Heart left ventricle (tissue), 16 donors: ENCODE data around the gene MYO1B. TPM values are rescaled to one million over a fixed set of nuclear protein-coding genes. Genes with fewer than 3 reads are reported as not detected.

Experiments
- ATAC-seq, 4 donors: fragments of 200-7000 bp; cut with Tn5 transposase; one replicate each; pipeline ENCODE4 v1.9.1; 2020 to 2022; ENCODE audit warnings: moderate library complexity in 4 of 4, mild to moderate bottlenecking in 3 of 4, moderate number of reproducible peaks in 1 of 4
- DNase-seq, 5 donors: peaks; one replicate each; pipeline ENCODE4 v3.0.0-alpha.2; 2020
- H3K27ac ChIP-seq, 12 donors: fragments of 200-600 bp; sonication (generic) in 4 of 12; one replicate each; pipeline versions ENCODE4 v1.5.0 to v1.8.0; 2016 to 2022; ENCODE audit warnings: mild to moderate bottlenecking in 2 of 12
- H3K27me3 ChIP-seq, 9 donors: fragments of 200-600 bp; sonication (generic) in 2 of 9; one replicate each; pipeline versions ENCODE4 v1.5.1 to v1.8.0; 2016 to 2022; ENCODE audit warnings: mild to moderate bottlenecking in 3 of 9
- H3K36me3 ChIP-seq, 9 donors: fragments of 200-600 bp; sonication (generic) in 2 of 9; one replicate each; pipeline versions ENCODE4 v1.5.0 to v1.8.0; 2018 to 2022; ENCODE audit warnings: mild to moderate bottlenecking in 2 of 9
- H3K4me1 ChIP-seq, 12 donors: fragments of 200-600 bp; sonication (generic) in 4 of 12; one replicate each; pipeline versions ENCODE4 v1.5.0 to v1.8.0; 2016 to 2022; ENCODE audit warnings: mild to moderate bottlenecking in 3 of 12
- H3K4me3 ChIP-seq, 12 donors: fragments of 200-600 bp; sonication (generic) in 4 of 12; one replicate each; pipeline versions ENCODE4 v1.5.0 to v1.8.0; 2017 to 2022; ENCODE audit warnings: mild to moderate bottlenecking in 9 of 12, moderate library complexity in 4 of 12
- H3K9me3 ChIP-seq, 12 donors: fragments of 200-600 bp; sonication (generic) in 4 of 12; one replicate each; pipeline versions ENCODE4 v1.5.0 to v1.8.0; 2016 to 2022; ENCODE audit warnings: mild to moderate bottlenecking in 1 of 12
- POLR2A ChIP-seq, 2 donors: fragments of 450-650 bp; IDR thresholded peaks; one replicate each; pipeline ENCODE4 v1.6.1; 2017; ENCODE audit warnings: antibody characterized with exemption in 2 of 2, mild to moderate bottlenecking in 2 of 2, moderate library complexity in 2 of 2
- WGBS, 4 donors: extraction: QIAGEN DNeasy Blood & Tissue Kit in 2 of 4; methylation state at CpG; one replicate each; pipeline versions ENCODE4 v1.1.5 to v1.1.7; 2013 to 2018; 5-methylcytosine and 5-hydroxymethylcytosine counted together
- intact Hi-C, 10 donors: fragments of 100-400 bp; cut with DNase I; formaldehyde crosslinking; loops; one replicate each; pipeline versions ENCODE4 v1.11.1 to v1.14.2; 2022
- polyA plus RNA-seq, 2 donors: library from polyadenylated mRNA; stranded (reverse); fragments of 200-250 nt; gene quantifications; one replicate each; pipeline ENCODE4 v1.2.3, GENCODE V29; 2013
- total RNA-seq, 9 donors: library from RNA; depleted of rRNA in 2 of 9; stranded (reverse); fragments of >200 nt in 2 of 9; fragmentation: NEBNext Ultra II Directional in 3 of 9; extraction: Animal tissue kit (Norgen Biotek cat#: 25700) in 3 of 9; gene quantifications; one replicate each; pipeline versions ENCODE4 v1.1.0 to v1.2.4, GENCODE V29; 2016 to 2023
- TF ChIP-seq, protein P1 (sequence below), 12 donors: fragments of 200-600 bp; sonication (generic) in 4 of 12; IDR thresholded peaks; one replicate each; pipeline versions ENCODE4 v1.5.0 to v1.8.0; 2018 to 2022; ENCODE audit warnings: antibody characterized with exemption in 12 of 12, mild to moderate bottlenecking in 5 of 12
- donor health status: ischemic (EF 13 %, LVEDD 7.1; RV severe dilation, severe dysfunction).
- donor health status: healthy with polysubstance abuse.
- donor health status: DM: no; HTN: yes; CAD: no.
- donor health status: DM: no; HTN: no; CAD: no.
- donor health status: ischemic (EF 25% LVEDD 6.9; RV normal size, moderate dysfunction).
- donor health status: ischemic (EF 25% LVEDD 5.7; RV mildly dilated, moderate dysfunction).
- donor health status: healthy.
- donor health status: DM: yes; HTN: yes; CAD: no.
- donor health status: ischemic (EF 35%, LVEDD 5.7; RV mildly dilated, moderate dysfunction).
- donor health status: nonischemic (EF 11% LVEDD 7.7; RV severe dilation, severe dysfunction).
- donor health status: DM: yes; HTN: yes; CAD: no.
- donor health status: PGD.
- donor health status: ischemic (EF 29% LVEDD 5.4; RV normal size, mild dysfunction).
- donor health status: nonischemic (EF 23%, LVEDD 6.1; RV moderate dilation, normal function).

Gene MYO1B
- total and polyA plus RNA-seq, 11 donors, result 7.8 to 47.3 (median 15.8) TPM

DNA sequence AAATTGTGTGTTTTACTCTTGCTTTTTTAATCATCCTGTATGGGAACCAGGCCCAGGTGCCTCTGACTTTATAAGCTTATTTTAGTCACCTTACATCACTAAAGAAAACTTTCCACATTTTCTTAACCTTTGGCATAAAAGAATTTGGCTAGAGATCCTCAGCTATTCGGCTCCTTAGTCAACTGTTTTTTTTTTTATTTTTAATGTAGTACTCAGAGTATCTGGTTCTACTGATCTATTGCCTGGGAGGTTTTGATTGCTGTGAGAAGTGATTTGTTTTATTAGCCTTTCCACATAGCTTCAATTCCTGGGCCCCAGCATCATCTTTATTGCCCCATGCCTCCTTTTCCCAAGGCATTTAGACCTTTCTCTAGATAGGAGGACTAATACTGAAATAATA is 121.0 kb downstream of the MYO1B start:
- TF ChIP-seq POLR2A (IDR thresholded peaks at IDR 0.05), result no peak
- TF ChIP-seq, protein P1, sequence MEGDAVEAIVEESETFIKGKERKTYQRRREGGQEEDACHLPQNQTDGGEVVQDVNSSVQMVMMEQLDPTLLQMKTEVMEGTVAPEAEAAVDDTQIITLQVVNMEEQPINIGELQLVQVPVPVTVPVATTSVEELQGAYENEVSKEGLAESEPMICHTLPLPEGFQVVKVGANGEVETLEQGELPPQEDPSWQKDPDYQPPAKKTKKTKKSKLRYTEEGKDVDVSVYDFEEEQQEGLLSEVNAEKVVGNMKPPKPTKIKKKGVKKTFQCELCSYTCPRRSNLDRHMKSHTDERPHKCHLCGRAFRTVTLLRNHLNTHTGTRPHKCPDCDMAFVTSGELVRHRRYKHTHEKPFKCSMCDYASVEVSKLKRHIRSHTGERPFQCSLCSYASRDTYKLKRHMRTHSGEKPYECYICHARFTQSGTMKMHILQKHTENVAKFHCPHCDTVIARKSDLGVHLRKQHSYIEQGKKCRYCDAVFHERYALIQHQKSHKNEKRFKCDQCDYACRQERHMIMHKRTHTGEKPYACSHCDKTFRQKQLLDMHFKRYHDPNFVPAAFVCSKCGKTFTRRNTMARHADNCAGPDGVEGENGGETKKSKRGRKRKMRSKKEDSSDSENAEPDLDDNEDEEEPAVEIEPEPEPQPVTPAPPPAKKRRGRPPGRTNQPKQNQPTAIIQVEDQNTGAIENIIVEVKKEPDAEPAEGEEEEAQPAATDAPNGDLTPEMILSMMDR (IDR thresholded peaks at IDR 0.05), result no peak
- Histone ChIP-seq H3K27me3 (no peaks in the 10 kb centered on the region), H3K27ac (no peak overlapping the region), H3K4me3 (no peak overlapping the region), H3K4me1 (peaks cover 0 to 14% (median 0%) of the 10 kb centered on the region in 12 donors), H3K9me3 (no peaks in the 10 kb centered on the region), H3K36me3 (peaks cover 0 to 63% (median 5%) of the 10 kb centered on the region in 9 donors)
- WGBS, 4 donors, result 36 to 63% (median 56%) methylated on average over 1 of the region's 1 CpG
- ATAC-seq (peak in 1 of 4 donors; percentile 24), DNase-seq (no peak)
- intact Hi-C loops, result loop anchor here in 2 of 10 donors (5.0 to 10.0 kb wide), 2 partner anchors 121 to 124 kb away; partner anchors contain the start of gene MYO1B (in 1 of the 2)

DNA sequence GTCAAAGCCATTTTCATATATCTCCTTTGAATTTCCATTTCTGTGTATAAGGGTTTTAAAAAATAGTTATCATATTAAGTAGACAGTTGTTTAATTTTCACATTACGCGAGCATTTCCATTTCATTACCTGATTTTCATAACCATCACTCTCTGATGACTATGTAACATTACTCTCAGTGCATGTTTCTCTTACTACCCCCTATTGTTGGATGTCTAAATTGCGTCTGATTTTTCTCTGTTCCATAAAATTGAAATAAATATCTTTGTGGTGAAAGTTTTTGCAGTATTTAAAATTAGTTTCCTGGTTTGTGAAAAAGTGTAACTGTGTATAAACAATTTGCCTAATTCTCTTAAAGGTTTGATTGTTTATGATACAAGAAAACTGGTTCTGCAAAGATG is 123.8 kb downstream of the MYO1B start:
- 86 to 91% (median 89%) methylated on average over 3 of the region's 3 CpGs for WGBS, 4 donors
- no peak for TF ChIP-seq POLR2A (IDR thresholded peaks at IDR 0.05)
- TF ChIP-seq, protein P1 (IDR thresholded peaks at IDR 0.05), result peak in 8 of 12 donors; percentile 9 to 46 (median 28)
- Histone ChIP-seq H3K4me3 (no peak overlapping the region), H3K4me1 (peaks cover 0 to 14% (median 0%) of the 10 kb centered on the region in 12 donors), H3K27me3 (no peaks in the 10 kb centered on the region), H3K27ac (no peak overlapping the region), H3K9me3 (no peaks in the 10 kb centered on the region), H3K36me3 (peaks cover 0 to 68% (median 0%) of the 10 kb centered on the region in 9 donors)
- no peak for ATAC-seq
- no peak for DNase-seq
- intact Hi-C loops, result loop anchor here in 2 of 10 donors (5.0 to 10.0 kb wide), 2 partner anchors 124 to 127 kb away; partner anchors contain the start of gene MYO1B (in 1 of the 2)

DNA sequence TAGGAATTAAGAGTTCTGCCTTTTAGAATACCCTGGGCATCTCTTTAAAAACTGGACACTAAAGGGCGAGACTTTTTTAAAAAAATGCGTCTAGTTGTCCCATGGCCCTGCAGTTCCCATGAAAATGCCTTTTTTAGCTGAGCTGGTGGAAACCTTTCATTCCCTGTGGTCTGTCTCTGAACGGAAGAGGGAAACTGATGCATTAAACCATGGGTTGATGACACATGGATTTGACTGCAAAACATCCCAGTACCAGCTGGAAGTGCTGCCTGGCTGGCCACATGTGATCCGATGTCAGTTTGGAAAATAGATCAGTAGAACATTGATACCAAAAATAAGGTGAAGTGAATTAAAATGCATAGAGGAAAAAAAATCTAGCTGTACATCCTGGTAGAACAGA is 129.2 kb downstream of the MYO1B start:
- H3K27ac ChIP-seq, result no peak overlapping the region
- no peaks in the 10 kb centered on the region for H3K27me3 ChIP-seq
- ATAC-seq (no peak), DNase-seq (no peak)
- TF ChIP-seq, protein P1 (IDR thresholded peaks at IDR 0.05), result no peak
- no peak for TF ChIP-seq POLR2A (IDR thresholded peaks at IDR 0.05)
- no peak overlapping the region for H3K4me3 ChIP-seq
- H3K4me1 ChIP-seq, result peaks cover 0 to 19% (median 14%) of the 10 kb centered on the region in 12 donors
- intact Hi-C loops, result loop anchor here in 2 of 10 donors (10.0 kb wide), 1 partner anchor 130 kb away; the partner anchor contains the start of gene MYO1B (in 2 of the 2)
- 86 to 93% (median 90%) methylated on average over 4 of the region's 4 CpGs for whole genome bisulfite sequencing, 4 donors
- no peaks in the 10 kb centered on the region for H3K9me3 ChIP-seq
- H3K36me3 ChIP-seq, result peaks cover 0 to 35% (median 0%) of the 10 kb centered on the region in 9 donors

DNA sequence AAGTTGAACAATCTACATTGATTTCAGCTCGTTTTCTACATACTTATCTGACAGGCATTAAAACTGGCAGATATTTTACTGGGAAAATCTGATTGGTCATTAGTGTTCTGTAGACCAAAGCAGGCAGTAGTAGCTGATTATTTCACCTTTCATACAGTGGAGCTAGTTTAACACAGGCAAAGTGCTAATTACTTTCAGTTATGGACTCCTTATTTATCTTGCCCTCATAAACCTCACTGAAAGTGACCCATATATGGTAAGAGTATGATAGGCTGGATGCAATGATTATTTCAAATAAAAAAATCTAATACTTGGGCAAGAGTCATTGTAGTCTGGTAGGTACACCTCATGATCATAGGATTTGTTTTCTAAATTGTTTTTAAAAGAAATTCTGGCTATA is 129.7 kb downstream of the MYO1B start:
- Histone ChIP-seq H3K4me1 (peaks cover 0 to 19% (median 14%) of the 10 kb centered on the region in 12 donors), H3K9me3 (no peaks in the 10 kb centered on the region), H3K27me3 (no peaks in the 10 kb centered on the region), H3K36me3 (peaks cover 0 to 30% (median 0%) of the 10 kb centered on the region in 9 donors), H3K27ac (no peak overlapping the region), H3K4me3 (no peak overlapping the region)
- ATAC-seq (no peak), DNase-seq (no peak)
- TF ChIP-seq POLR2A (IDR thresholded peaks at IDR 0.05), result no peak
- TF ChIP-seq, protein P1 (IDR thresholded peaks at IDR 0.05), result no peak
- intact Hi-C loops, result loop anchor here in 3 of 10 donors (5.0 to 10.0 kb wide), 2 partner anchors 127 to 130 kb away; partner anchors contain the start of gene MYO1B (in 2 of the 3)
- 82 to 96% (median 94%) methylated on average over 1 of the region's 1 CpG for WGBS, 4 donors
